CD4-positive, alpha-beta T cell treated with Interleukin-6 for 4 hours (primary cell): ENCODE data around the gene PLN.

Source experiments
- DNase-seq: peaks from one replicate; pipeline ENCODE4 v3.0.0-alpha.2; 2020; ENCODE audit warnings: mixed read lengths

PLN gene

DNA sequence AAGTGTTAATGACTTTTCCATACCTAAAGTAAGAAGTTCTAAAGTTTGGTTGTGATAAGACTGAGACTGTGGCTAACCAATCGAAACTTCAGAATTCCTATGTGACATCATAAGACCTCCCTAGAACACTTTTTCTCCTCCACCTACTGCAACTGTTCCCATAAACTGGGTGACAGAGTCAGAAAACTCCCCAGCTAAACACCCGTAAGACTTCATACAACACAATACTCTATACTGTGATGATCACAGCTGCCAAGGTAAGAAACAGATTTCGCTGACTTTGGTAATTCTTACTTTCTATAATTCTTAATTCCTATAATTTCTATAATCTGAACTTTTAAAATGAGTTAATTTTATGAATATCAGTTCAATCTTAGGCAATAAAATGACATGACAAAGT lies at the start of gene PLN:
Gene PLN (plus strand): TSS at position 161 of the 400 bp plus-strand sequence. CDS start 10,626 bp downstream, outside the sequence.
- DNase-seq = no peak

GRCh38 chr6:118500130-118501015 lies 47.7 kb upstream of the PLN start:
- DNase-seq = no peak

DNA sequence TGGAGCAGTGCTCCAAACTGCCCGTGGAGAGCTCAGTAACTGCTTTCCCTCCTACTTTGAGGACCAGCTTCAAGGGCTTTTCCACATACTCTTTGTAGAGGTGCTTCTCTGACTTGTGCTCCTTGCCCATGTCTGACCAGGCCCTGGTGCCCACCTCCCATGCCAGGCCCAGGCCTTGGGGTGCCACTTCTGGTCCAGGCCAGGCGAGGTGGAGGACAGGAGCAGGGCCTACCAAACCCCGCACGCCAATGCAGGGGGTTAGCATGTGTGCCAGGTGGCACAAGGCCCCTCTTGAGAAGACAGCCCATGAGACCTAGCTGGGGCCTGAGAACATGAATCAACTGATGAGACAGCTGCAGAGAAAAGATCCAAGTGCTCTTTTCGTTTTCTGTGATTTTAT lies 47.0 kb upstream of the PLN start:
- no peak for DNase-seq

DNA sequence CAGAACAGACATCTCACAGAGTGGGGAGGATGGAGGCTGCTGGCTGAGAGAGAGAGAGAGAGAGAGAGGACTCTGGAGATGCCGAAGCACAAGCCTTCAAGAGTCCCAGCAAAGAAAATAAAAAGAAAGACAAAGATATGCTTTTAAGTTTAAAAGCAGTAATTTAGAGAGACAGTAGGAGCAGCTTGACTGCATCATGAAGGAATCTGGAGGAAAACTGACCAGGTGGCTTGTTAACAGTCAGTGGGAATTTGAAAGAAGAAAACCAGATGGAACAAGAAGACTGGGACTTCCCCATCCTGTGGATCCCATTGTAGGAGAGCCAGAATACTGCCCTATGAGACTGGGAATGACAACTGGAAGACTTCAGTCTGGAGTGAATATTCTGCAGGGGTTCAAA lies 46.3 kb upstream of the PLN start:
- no peak for DNase-seq

DNA sequence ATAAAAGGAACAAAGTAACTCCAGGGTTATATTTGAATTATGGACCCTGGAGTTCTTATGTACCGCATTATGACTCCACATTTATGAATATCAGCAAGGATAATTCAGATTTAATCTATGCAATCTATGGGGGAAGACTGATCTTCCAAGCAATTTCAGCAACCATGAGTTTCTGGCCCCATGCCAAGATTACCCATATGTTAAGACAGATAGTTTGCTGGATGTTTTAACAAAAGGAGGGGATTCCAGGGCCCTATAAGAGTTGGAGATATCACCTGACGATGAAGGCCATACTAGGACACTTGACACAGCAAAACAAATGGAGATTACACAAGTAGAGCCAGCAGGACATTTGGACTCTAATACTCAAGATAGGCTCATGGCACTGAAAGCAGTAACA lies 45.9 kb upstream of the PLN start:
- no peak for DNase-seq

DNA sequence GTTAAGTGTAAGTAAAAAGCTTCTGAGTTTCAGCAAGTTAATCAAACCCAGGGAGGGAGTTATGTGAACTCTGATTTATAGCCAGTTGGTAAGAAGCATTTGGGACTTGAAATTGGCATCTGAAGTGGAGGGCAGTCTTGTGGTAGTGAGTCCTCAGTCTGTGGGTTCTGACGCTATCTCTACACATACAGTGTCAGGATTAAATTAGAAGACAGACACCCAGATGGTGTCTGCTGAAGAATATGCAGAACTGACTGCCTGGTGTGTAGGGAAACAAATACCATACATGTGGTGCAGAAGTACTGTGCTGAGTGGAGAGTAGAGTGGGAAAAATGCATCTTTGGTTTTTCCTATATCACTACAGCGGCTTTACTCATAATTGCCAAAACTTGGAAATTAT lies 43.5 kb upstream of the PLN start:
- no peak for DNase-seq

DNA sequence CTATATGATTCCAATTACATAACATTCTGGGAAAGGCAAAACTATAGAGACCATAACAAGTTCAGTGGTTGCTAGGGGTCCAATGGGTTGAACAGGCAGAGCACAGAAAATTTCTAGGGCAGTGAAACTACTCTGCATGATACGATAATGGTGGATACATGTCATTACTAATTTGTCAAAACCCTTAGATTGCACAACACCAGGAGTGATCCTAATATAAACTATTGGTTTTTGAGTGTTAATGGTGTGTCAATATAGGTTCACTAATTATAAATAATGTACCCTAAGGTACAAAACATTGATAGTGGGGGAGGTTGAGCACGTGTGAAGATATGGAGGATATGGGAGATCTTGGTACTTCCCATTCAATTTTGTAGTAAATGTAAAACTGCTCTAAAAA lies 42.4 kb upstream of the PLN start:
- no peak for DNase-seq

- DNase-seq = no peak
Measured at GRCh38 chr6:118506071-118506638, 41.9 kb upstream of the PLN start.

GRCh38 chr6:118507636-118508035 lies 40.5 kb upstream of the PLN start:
- no peak for DNase-seq

DNA sequence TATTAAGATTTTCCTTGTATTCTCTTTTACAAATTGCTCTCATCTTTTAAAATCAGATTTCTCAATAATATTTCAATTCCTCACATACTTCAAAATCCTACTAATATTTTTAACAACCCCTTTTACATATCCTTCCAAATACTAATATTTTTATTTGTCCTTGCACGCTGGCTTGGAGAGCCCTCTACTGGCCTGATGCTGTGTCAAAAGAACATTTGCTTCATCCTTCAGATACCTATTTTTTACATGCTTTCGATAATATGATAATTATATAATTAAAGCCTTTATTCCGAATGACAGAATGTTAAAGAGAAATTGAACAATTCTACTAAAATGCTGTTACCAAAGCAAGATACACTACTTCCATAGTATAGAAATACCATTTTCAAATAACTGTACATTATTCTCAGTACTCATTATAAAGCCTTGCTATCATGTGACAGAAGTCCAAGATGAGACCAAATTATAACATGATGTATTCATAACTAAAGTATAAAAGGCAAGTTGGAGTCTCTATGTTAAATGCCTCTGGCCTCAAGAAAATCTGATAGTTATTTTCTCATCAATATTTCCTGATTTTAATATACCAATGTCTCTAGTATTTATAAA lies 39.0 kb upstream of the PLN start:
- peak; percentile 26 for DNase-seq

DNA sequence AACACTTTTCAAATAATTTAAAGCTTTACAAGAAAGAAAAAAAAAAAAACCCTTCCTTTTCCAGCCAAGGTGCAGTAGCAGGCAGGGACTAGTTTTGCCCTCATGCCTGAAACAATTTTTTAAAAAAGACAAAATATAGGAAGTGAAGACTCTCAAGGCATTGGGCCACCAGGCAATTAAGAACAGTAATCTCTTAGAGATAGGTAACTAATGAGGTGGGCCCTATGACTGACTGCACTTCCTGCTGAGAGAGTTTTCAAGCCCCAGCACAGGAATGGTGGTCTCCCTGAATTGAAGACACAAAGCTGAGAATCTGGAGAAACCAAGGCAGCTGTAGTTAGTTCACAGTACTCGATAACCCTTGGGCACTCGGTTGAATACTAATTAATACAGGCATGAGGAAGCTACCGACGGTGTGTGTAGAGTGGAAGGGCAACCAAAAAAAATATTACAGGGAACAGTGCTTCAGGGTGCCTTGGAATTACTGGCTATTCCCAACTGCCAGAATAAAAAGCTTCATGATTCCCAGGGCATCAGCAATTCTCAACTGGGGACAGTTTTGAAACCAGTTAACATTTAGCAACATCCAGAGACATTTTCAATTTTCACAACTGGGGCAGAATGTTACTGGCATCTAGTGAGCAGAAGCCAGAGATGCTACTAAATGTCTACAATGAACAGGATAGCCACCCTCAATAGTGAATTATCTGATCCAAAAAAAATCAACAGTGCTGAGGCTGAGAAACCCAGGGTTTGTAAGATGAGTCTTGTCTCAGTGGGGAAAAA lies 36.0 kb upstream of the PLN start:
- DNase-seq = no peak

DNA sequence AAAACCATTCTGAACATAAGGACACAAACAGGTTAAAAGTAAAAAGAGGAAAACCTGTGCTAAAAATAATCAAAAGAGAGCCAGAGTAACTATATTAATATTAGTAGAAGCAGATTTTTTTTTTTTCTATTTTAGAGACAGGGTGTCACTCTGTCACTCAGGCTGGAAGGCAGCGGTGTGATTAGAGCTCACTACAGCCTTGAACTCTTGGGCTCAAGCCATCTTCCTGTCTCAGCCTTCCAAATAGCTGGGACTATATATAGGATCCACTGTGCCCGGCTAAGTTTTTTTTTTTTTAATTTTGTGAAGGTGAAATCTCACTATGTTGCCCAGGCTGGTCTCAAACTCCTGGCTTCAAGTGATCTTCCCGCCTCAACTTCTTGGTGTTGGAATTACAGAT lies 33.4 kb upstream of the PLN start:
- no peak for DNase-seq

DNA sequence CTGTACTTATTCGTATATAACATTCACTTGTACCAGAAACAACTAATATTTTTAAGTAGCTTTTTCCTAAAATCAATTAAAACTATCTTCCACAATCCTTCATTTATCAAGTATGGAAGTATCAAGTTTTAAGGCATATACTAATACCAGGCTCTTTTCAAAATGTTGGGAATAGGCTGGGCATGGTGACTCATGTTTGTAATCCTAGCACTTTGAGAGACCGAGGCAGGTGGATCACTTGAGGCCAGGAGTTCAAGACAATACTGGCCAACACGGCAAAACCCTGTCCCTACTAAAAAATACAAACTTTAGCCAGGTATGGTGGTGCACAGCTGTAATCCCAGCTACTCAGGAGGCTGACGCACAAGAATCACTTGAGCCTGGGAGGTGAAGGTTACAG lies 25.7 kb upstream of the PLN start:
- no peak for DNase-seq

- DNase-seq = no peak
Measured at GRCh38 chr6:118523216-118523615, 24.9 kb upstream of the PLN start.

DNA sequence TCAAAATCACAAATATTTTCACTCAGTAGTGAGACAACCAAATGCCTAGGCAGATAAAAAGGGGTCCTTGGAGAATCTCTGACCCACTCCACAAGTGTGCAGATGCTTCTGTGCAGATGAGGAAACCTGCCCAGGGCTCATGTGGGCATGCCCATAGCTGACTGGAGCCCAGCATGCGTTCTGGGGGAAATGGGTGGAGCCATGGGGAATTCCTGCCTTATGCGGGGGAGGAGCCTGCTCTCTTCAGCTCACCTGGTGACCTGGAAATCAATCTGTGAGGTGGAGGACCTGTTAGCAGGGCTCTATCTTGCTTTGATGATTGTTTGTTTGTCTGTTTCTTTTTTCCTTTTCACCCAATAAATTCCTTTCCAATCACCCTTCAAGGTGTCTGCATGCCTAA lies 23.4 kb upstream of the PLN start:
- no peak for DNase-seq

DNA sequence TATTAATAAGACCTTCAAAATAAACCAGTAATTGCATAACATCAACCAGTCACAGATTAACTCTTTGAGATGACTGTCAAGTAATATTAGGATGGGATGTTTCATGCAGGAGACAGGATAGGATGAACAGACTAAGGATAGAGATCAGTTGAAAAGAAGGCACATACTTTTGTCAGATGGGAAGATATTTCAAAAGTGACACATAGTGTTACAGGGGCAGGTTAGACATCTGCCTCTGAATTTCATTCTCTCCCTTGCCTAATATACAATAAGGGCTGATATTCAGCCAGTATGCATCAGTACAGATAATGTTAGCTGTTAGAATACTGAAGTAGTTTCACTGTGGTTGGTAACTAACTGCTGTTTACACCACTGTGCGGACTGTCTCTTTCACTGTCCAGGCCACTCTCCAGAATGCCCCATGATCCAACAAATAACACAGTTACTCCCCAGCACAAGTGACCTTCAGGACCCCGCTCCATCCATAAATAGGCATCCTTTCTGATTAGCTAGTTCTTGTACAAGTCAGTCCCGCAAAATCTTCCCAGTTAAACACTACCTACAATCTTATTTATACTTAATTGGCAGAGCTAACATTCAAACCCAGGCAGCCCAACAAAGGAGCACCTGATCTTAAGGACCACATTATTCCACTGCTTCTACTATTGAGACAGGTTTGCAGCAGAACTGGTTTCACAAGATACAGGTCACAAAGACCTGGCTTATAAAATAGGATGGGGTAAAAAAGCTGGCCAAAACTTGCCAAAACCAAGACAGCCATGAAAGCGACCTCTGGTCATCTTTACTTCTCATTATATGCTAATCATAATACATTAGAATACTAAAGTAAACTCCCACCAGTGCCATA lies 21.9 kb upstream of the PLN start:
- no peak for DNase-seq

- no peak for DNase-seq
Measured at GRCh38 chr6:118528129-118528528, 20.0 kb upstream of the PLN start.

GRCh38 chr6:118529756-118530155 lies 18.3 kb upstream of the PLN start:
- DNase-seq = no peak

DNA sequence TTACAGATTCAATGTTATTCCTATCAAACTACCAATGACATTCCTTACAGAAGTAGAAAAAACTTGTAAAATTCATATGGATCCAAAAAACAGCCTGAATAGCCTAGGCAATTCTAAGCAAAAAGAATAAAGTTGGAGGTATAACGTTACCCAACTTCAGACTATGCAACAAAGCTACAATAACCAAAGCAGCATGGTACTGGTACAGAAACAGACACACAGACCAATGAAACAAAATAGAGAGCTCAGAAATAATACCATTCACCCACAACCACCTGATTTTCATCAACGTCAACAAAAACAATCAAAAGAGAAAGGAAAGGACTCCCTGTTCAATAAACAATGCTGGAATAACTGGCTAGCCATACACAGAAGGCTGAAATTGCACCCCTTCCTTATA lies 17.2 kb upstream of the PLN start:
- no peak for DNase-seq

DNA sequence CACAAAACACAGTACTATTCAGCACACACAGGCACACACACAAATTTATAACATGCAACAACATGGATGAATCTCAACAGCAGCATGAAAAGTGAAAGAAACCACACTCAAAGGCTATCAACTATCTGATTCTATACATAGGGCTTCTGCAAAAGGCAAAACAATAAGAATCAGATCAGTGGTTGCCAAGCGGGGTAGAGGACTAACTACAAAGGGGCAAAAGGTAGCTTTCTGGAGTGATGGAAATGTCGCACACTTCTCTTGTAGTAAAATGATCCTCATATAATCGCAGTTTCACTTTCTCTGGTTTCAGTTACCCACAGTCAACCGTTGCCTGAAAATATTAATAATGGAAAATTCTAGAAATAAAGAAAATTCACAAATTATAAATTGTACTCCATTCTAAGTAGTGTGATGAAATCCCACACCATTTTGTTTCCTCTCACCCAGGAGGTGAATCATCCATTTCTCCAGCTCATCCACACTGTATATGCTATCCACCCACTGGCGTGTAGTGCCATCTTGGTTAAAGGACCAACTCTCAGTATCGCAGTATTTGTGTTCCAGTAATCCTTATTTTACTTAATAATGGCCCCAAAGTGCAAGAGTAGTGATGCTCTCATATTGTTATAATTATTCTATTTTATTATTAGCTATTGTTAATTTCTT lies 12.8 kb upstream of the PLN start:
- no peak for DNase-seq

- no peak for DNase-seq
Measured at GRCh38 chr6:118536478-118536877, 11.6 kb upstream of the PLN start.

- DNase-seq = no peak
Measured at GRCh38 chr6:118537574-118537973, 10.5 kb upstream of the PLN start.
